ENCODE results near the gene SCUBE1.

DNA sequence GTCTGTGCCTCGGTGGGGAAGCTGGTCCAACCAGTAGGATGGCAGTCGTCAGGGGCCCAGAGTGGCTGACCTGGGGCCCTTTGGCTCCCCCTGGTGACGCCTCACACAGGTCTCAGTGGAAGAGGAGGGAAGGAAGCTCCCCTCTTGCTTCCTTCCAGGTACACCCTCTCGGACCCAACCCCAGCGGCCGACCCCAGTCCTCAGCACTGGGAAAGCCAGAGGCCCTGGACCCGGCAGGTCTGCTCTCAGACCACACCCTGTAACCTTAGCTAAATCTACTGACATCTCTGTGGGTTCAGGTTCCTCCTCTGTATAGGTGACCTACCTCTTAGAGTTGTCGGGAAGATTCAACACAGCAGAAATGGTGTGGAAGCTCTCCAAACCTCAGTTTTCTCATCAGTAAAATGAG, 3.4 kb upstream of the SCUBE1 start:
- TF ChIP-seq, protein P1, sequence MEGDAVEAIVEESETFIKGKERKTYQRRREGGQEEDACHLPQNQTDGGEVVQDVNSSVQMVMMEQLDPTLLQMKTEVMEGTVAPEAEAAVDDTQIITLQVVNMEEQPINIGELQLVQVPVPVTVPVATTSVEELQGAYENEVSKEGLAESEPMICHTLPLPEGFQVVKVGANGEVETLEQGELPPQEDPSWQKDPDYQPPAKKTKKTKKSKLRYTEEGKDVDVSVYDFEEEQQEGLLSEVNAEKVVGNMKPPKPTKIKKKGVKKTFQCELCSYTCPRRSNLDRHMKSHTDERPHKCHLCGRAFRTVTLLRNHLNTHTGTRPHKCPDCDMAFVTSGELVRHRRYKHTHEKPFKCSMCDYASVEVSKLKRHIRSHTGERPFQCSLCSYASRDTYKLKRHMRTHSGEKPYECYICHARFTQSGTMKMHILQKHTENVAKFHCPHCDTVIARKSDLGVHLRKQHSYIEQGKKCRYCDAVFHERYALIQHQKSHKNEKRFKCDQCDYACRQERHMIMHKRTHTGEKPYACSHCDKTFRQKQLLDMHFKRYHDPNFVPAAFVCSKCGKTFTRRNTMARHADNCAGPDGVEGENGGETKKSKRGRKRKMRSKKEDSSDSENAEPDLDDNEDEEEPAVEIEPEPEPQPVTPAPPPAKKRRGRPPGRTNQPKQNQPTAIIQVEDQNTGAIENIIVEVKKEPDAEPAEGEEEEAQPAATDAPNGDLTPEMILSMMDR (IDR thresholded peaks at IDR 0.05) = peak in 2 of 3 donors; percentile 40 to 42
- TF ChIP-seq POLR2A (IDR thresholded peaks at IDR 0.05) = no peak
- TF ChIP-seq EP300 (IDR thresholded peaks at IDR 0.05) = no peak
